Mucosa of descending colon (tissue), 3 donors: ENCODE data around the gene PAX8. TPM values are rescaled to one million over a fixed set of nuclear protein-coding genes. Genes with fewer than 3 reads are reported as not detected.

Experiments used
- ATAC-seq: fragments of 200-7000 bp; cut with Tn5 transposase; one replicate; pipeline ENCODE4 v1.9.1; 2020; ENCODE audit warnings: mild to moderate bottlenecking, moderate library complexity
- DNase-seq, 3 donors: peaks; one replicate each; pipeline ENCODE4 v3.0.0-alpha.2; 2020
- H3K36me3 ChIP-seq: fragments of 200-600 bp; one replicate; pipeline ENCODE4 v1.8.0; 2021; ENCODE audit warnings: low read depth, mild to moderate bottlenecking
- H3K4me1 ChIP-seq: fragments of 200-600 bp; one replicate; pipeline ENCODE4 v1.8.0; 2021; ENCODE audit warnings: low read depth, mild to moderate bottlenecking
- H3K4me3 ChIP-seq: fragments of 200-600 bp; one replicate; pipeline ENCODE4 v1.8.0; 2021; ENCODE audit warnings: mild to moderate bottlenecking
- H3K9me3 ChIP-seq: fragments of 200-600 bp; one replicate; pipeline ENCODE4 v1.8.0; 2021; ENCODE audit warnings: mild to moderate bottlenecking
- intact Hi-C, 2 donors: fragments of 100-400 bp; cut with DNase I in 1 of 2; cut with micrococcal nuclease in 1 of 2; formaldehyde crosslinking; loops; one replicate each; pipeline versions ENCODE4 v1.11.0 to v1.11.1; 2022; cut with DNase I, micrococcal nuclease
- total RNA-seq, 3 donors: library from RNA; stranded (reverse); fragmentation: NEBNext Ultra II Directional in 2 of 3; extraction: Animal tissue kit (Norgen Biotek cat#: 25700) in 2 of 3; gene quantifications; one replicate each; pipeline versions ENCODE4 v1.2.1 to v1.2.4, GENCODE V29; 2021 to 2023
- TF ChIP-seq, protein P1 (sequence below): fragments of 200-600 bp; IDR thresholded peaks from one replicate; pipeline ENCODE4 v1.8.0; 2022; ENCODE audit warnings: antibody characterized with exemption, mild to moderate bottlenecking
- donor health status: DM: no; HTN: no; CAD: no; lungs with moderate emphysema.
- donor health status: DM: no; HTN: no; CAD: no.
- donor health status: DM: no; HTN: yes; CAD: no.

PAX8 gene
- total RNA-seq, 3 donors from 2014 or later: 0.82 to 6.2 (median 4.8) TPM

DNA sequence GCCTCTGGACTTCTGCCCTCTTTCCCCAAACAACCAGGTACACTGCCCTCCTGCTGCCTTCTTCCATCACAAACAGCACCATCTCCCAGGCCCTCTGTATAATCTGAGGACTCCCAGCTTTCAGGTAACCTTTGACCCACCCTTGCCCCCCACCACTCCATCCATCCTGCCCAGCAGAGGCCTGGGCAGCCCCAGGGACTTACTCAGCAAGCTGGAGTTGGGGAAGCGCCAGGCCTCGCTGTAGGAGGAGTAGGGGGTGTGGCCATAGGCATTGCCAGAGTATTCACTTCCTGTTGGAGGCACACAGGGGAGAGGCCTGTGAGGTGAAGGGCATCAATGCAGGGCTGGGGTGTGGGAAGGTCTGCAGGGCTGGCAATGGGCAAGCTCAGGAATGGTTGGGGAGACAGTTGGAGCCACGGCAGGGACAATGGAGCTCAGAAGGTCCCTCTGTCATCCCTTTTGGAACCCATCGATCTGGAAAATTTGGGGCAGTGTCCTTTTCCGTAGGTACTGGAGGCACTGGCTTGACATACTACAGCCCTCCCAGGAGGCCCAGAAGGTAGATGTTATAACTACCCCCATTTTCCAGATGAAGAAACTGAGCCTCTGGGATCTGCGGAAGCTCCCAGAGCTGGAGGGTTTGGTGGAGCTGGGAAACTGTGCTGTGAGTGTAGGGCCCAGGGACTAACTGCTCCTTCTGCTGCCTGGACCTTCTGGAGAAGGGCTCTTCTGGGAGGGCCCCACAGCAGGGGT lies 58.7 kb downstream of the PAX8 start:
- ATAC-seq (peak; percentile 84), DNase-seq (peak; percentile 86 to 90 (median 87))
- Histone ChIP-seq H3K4me1 (peaks cover 24% of the 10 kb centered on the region), H3K36me3 (no peaks in the 10 kb centered on the region), H3K4me3 (no peak overlapping the region), H3K9me3 (no peaks in the 10 kb centered on the region)
- intact Hi-C loops: no loop called here
- TF ChIP-seq, protein P1, sequence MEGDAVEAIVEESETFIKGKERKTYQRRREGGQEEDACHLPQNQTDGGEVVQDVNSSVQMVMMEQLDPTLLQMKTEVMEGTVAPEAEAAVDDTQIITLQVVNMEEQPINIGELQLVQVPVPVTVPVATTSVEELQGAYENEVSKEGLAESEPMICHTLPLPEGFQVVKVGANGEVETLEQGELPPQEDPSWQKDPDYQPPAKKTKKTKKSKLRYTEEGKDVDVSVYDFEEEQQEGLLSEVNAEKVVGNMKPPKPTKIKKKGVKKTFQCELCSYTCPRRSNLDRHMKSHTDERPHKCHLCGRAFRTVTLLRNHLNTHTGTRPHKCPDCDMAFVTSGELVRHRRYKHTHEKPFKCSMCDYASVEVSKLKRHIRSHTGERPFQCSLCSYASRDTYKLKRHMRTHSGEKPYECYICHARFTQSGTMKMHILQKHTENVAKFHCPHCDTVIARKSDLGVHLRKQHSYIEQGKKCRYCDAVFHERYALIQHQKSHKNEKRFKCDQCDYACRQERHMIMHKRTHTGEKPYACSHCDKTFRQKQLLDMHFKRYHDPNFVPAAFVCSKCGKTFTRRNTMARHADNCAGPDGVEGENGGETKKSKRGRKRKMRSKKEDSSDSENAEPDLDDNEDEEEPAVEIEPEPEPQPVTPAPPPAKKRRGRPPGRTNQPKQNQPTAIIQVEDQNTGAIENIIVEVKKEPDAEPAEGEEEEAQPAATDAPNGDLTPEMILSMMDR: no peak

DNA sequence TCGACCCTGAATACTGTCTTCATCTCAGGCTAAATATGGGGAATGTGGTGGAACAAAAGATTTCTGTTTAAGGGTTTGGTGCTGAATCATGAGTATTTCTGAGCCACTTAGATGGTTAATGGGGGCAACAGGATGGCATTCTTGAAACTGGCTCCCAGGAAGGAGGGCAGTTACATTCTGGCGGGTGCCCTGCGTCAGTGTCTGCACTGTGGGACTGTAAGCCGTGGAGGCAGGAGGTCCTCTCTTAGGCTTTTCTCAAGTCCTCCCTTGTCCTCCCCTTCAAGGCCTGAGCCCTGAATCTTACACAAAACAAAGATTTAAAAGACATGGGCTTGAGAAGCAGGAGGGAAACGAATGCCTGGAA lies 59.2 kb downstream of the PAX8 start:
- TF ChIP-seq, protein P1: no peak
- intact Hi-C loops: no loop called here
- peaks cover 24% of the 10 kb centered on the region for H3K4me1 ChIP-seq

DNA sequence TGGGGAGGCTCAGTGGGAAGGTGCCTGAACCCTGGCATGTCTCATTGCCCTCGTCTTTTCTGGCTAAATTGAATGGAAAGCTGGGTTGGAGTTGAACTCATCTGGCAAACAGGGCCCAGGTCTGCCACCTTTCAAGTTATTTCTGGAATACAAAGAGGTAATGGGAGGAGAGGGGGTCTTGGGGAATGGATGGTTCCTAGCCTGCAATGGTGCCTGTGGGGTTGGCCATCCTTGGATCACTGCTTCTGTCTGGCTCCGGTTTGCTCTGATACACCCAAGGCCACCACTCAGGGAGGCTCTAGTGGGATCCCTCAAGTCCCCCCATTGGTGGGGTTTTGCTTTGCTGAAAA lies 59.7 kb downstream of the PAX8 start:
- no peak for DNase-seq
- Histone ChIP-seq H3K9me3 (no peaks in the 10 kb centered on the region), H3K36me3 (no peaks in the 10 kb centered on the region), H3K4me3 (no peak overlapping the region), H3K4me1 (peaks cover 24% of the 10 kb centered on the region)
- intact Hi-C loops: no loop called here
- ATAC-seq: no peak
- TF ChIP-seq, protein P1: no peak

More for the DNA sequence above, 59.2 kb downstream of the PAX8 start:
- no peaks in the 10 kb centered on the region for H3K36me3 ChIP-seq
- DNase-seq (no peak), ATAC-seq (no peak)
- no peak overlapping the region for H3K4me3 ChIP-seq
- no peaks in the 10 kb centered on the region for H3K9me3 ChIP-seq

DNA sequence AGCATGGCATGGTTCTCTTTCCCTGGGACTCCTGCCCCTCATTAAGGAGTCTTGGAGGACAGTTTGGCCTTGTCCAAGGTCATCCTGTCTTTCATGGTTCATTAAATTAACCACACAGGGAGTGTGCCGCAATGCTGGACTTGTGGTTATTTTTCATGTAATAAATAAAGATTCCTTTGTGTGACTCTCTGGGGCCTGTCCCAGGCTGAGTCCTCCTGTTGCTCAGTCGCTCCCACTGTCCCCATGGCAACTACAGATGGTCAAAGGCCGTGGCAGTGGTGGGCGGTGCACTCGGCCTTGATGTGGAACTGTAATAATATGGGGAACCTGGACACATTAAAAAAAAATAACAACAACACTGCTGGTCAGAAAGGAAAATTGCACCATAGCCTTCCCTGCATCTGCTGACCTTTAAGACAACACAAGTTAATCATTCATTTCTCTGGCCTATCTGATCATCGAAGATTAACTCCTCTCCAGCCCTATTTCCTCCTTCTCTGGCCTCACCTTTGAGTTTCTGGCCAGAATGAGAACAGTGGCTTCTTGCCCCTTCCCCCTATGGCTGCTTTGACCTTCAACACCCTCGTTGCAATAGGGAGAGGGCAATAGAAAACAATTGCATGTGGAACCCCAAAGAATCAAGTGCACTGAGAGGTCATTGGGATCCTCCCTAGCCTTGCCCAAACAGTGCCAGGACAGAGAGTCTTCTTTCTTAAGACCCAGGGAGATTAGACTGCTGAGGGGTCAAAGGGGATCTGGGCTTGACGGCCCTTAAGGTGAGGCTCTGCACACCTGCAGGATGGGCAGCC lies 60.2 kb downstream of the PAX8 start:
- Histone ChIP-seq H3K4me1 (peaks cover 24% of the 10 kb centered on the region), H3K9me3 (no peaks in the 10 kb centered on the region), H3K36me3 (no peaks in the 10 kb centered on the region), H3K4me3 (no peak overlapping the region)
- DNase-seq (peak; percentile 81 to 88 (median 82)), ATAC-seq (peak; percentile 89)
- TF ChIP-seq, protein P1: no peak
- intact Hi-C loops: no loop called here

DNA sequence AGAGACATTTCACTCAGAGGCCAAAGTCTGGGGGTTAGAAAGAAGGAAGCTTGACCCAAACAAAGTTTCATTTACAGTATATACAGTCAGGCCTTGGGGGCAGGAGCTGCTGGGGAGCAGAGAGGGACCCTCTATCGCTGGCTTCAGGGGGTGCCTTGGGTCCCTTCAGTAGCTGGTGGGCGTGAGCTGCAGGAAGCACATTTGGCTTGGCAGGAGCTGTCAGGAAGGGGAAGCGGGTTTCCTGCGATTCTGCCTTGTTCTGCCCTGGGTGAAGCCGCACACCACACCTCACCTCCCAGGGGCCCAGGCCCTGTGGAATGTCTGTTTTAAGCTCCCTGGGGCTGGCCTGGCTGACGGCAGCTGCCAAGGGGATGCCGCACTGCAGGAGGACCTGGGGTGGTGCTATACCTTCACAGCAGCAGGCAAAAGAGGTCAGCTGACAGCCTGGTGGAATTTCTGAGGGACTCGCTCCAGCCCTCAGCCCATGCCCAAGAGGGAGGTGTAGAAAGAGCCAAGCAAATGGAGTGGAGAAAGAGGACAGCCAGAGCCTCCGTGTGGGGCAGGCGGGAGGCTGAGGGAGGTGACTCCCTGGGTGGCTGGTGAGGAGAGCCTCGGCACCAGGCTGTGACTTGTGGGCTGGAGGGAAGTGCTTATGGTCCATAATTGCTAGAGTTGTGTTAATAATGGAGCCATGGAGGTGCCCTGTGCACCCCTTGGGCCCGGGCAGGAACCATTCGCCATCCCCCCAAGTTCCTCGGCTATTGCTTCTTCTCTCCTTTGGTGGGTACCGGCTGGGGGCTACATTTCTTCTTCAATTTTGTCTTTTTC lies 61.1 kb downstream of the PAX8 start:
- intact Hi-C loops: no loop called here
- ATAC-seq: no peak
- no peaks in the 10 kb centered on the region for H3K9me3 ChIP-seq
- H3K4me1 ChIP-seq: peaks cover 24% of the 10 kb centered on the region
- no peak overlapping the region for H3K4me3 ChIP-seq
- DNase-seq: no peak
- H3K36me3 ChIP-seq: no peaks in the 10 kb centered on the region
- TF ChIP-seq, protein P1: no peak
